GM12875 (cell line): Measurements from ENCODE around the gene RNF141.

Experiments used
- H3K4me3 ChIP-seq: one replicate; pipeline ENCODE4 v1.5.1; 2011; ENCODE audit warnings: low read depth, low read length, control low read depth
- CTCF ChIP-seq: IDR thresholded peaks from 2 replicates; pipeline ENCODE4 v1.5.1; 2011; ENCODE audit warnings: low read depth, mild to moderate bottlenecking, control low read depth, inconsistent platforms, low read length, moderate library complexity, borderline replicate concordance; ENCODE audit not compliant: insufficient read depth

The RNF141 gene

GRCh38 chr11:10499452-10499851 is 41.5 kb downstream of the RNF141 start:
- no peak for TF ChIP-seq CTCF
- H3K4me3 ChIP-seq, result no peak overlapping the region

- no peak for TF ChIP-seq CTCF
- H3K4me3 ChIP-seq, result no peak overlapping the region
Observed at GRCh38 chr11:10498426-10499250, 42.3 kb downstream of the RNF141 start.

- TF ChIP-seq CTCF, result no peak
- H3K4me3 ChIP-seq, result no peak overlapping the region
Observed at GRCh38 chr11:10498022-10498400, 43.0 kb downstream of the RNF141 start.

GRCh38 chr11:10497371-10498021 is 43.5 kb downstream of the RNF141 start:
- no peak for TF ChIP-seq CTCF
- no peak overlapping the region for H3K4me3 ChIP-seq

- TF ChIP-seq CTCF, result no peak
- H3K4me3 ChIP-seq, result no peak overlapping the region
Observed at GRCh38 chr11:10496296-10496936, 44.6 kb downstream of the RNF141 start.

GRCh38 chr11:10495464-10495786 is 45.6 kb downstream of the RNF141 start:
- H3K4me3 ChIP-seq, result no peak overlapping the region

More at GRCh38 chr11:10495464-10495786, 45.6 kb downstream of the RNF141 start:
- no peak for TF ChIP-seq CTCF
